ENCODE data around the gene ARL8A.
"Not testable (repeated sequence)": the region's sequence is repeated elsewhere in the genome, so short reads cannot be mapped to it uniquely, and the experiment has no call there.

The ARL8A gene

GRCh38 chr1:202143011-202143767 lies 1.3 kb downstream of the ARL8A start:
- H3K4me3 Mint-ChIP-seq, result peak overlapping the region; percentile 96
- H3K4me1 Mint-ChIP-seq (ENCODE audit: low read depth), result peaks cover 36% of the 10 kb centered on the region
- H3K9me3 Mint-ChIP-seq, result no peaks in the 10 kb centered on the region
- peaks cover 23% of the 10 kb centered on the region for H3K36me3 Mint-ChIP-seq (ENCODE audit: low read depth)
- no peaks in the 10 kb centered on the region for H3K27me3 Mint-ChIP-seq
- peak overlapping the region; percentile 90 for H3K27ac Mint-ChIP-seq

DNA sequence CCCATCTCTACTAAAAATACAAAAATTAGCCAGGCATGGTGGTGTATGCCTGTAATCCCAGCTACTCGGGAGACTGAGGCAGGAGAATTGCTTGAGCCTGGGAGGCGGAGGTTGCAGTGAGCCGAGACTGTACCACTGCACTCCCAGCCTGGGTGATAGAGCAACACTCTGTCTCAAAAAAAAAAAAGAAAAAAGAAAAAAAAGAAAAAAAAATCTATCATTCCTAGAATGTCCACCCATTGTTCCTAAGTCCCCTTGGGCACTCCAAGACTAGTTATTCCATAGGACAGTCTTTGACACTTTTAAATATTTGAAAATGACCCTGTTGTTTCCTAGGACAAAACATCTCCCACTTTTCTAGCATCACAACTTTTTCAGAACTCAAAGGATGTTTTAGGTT lies 3.1 kb downstream of the ARL8A start:
- peak overlapping the region; percentile 49 for H3K27ac Mint-ChIP-seq
- peaks cover 36% of the 10 kb centered on the region for H3K4me1 Mint-ChIP-seq (ENCODE audit: low read depth)
- not testable (repeated sequence) for H3K27me3 Mint-ChIP-seq, H3K4me3 Mint-ChIP-seq, H3K9me3 Mint-ChIP-seq
- peaks cover 18% of the 10 kb centered on the region for H3K36me3 Mint-ChIP-seq (ENCODE audit: low read depth)

GRCh38 chr1:202140833-202141232 lies 3.7 kb downstream of the ARL8A start:
- Mint-ChIP-seq H3K4me1 (ENCODE audit: low read depth) (peaks cover 30% of the 10 kb centered on the region), H3K27me3 (no peaks in the 10 kb centered on the region), H3K27ac (peak overlapping the region; percentile 11), H3K9me3 (no peaks in the 10 kb centered on the region), H3K36me3 (ENCODE audit: low read depth) (peaks cover 18% of the 10 kb centered on the region), H3K4me3 (no peak overlapping the region)

DNA sequence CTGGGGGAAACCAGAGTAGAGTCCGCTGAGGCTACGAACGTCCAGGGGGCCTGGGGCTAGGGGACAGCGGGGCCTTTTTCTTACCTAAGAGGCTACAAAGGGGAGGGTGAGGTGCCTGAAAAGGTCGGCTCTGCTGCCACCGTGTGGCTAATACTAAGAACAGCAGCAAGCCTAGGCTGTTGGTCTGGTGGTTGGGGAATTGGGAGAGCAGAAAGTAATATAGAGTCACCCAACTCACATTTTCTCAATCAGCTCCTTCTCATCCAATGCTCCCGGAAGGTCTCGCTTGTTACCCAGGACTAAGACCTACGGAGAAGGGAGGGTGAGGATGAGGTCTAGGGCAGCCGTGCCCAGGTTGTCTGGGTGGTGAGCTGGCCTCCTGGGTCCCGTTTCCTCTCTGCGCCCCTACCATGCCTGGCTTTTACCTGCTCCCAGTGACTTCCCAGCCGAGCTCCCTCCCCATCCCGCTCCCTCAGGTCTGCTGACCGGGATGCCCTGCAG lies 9.3 kb downstream of the ARL8A start:
- Mint-ChIP-seq H3K4me3 (no peak overlapping the region), H3K27me3 (no peaks in the 10 kb centered on the region), H3K9me3 (no peaks in the 10 kb centered on the region), H3K4me1 (ENCODE audit: low read depth) (no peaks in the 10 kb centered on the region), H3K27ac (no peak overlapping the region), H3K36me3 (ENCODE audit: low read depth) (peaks cover 17% of the 10 kb centered on the region)

GRCh38 chr1:202134645-202135172 lies 9.8 kb downstream of the ARL8A start:
- Mint-ChIP-seq H3K27me3 (no peaks in the 10 kb centered on the region), H3K9me3 (no peaks in the 10 kb centered on the region), H3K4me1 (ENCODE audit: low read depth) (no peaks in the 10 kb centered on the region), H3K4me3 (no peak overlapping the region), H3K27ac (no peak overlapping the region), H3K36me3 (ENCODE audit: low read depth) (peaks cover 17% of the 10 kb centered on the region)

DNA sequence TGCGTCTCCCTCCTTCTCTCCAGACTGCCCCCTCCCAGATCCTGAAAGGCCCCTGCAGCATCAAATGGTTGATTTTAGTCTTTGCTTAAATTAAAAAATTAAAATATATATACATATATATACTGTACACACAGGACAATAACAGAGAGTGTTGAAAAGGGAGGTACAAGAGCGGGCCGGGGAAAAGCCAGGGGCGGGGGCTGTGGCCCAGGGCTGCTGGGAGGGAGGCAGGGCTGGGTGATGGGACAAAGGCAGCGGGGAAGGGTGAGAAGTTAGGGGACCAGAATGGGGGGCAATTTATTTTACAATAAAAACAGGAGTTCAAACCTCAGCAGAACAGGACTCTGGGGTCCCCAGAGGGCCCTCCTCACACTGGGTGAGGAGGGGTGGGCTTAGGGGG lies 10.5 kb downstream of the ARL8A start:
- Mint-ChIP-seq H3K27ac (no peak overlapping the region), H3K4me1 (ENCODE audit: low read depth) (no peaks in the 10 kb centered on the region), H3K4me3 (no peak overlapping the region), H3K27me3 (no peaks in the 10 kb centered on the region), H3K36me3 (ENCODE audit: low read depth) (peaks cover 17% of the 10 kb centered on the region), H3K9me3 (no peaks in the 10 kb centered on the region)

GRCh38 chr1:202133496-202133895 lies 11.0 kb downstream of the ARL8A start:
- H3K36me3 Mint-ChIP-seq (ENCODE audit: low read depth), result peaks cover 12% of the 10 kb centered on the region
- no peak overlapping the region for H3K4me3 Mint-ChIP-seq
- no peaks in the 10 kb centered on the region for H3K4me1 Mint-ChIP-seq (ENCODE audit: low read depth)
- H3K9me3 Mint-ChIP-seq, result no peaks in the 10 kb centered on the region
- no peak overlapping the region for H3K27ac Mint-ChIP-seq
- no peaks in the 10 kb centered on the region for H3K27me3 Mint-ChIP-seq

DNA sequence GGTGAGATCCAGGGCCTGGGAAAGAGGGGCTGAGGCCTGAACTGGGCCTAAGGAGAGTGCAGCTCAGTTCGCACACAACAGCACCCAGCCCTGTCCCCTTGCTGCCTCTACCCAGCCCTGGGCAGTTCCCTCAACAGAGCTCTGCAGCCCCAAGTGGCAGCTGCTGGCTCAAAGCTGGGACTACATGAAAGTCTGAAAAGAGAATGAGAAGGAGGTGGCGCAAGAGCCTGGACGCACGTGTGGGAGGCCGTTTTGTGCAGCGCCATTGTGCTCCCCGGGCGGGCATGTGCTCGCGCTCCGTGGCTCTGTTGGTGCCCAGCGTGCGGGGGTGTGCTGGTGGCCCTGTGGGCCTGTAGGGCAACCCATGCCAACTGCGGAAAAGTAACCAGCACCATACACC lies 11.5 kb downstream of the ARL8A start:
- Mint-ChIP-seq H3K36me3 (ENCODE audit: low read depth) (peaks cover 7% of the 10 kb centered on the region), H3K9me3 (no peaks in the 10 kb centered on the region), H3K4me1 (ENCODE audit: low read depth) (no peaks in the 10 kb centered on the region), H3K4me3 (no peak overlapping the region), H3K27ac (no peak overlapping the region), H3K27me3 (no peaks in the 10 kb centered on the region)

- no peaks in the 10 kb centered on the region for H3K9me3 Mint-ChIP-seq
Observed at GRCh38 chr1:202131956-202132821, 12.3 kb downstream of the ARL8A start.

GRCh38 chr1:202130816-202131522 lies 13.6 kb downstream of the ARL8A start:
- no peaks in the 10 kb centered on the region for H3K4me1 Mint-ChIP-seq (ENCODE audit: low read depth)
- no peak overlapping the region for H3K27ac Mint-ChIP-seq
- H3K36me3 Mint-ChIP-seq (ENCODE audit: low read depth), result peaks cover 4% of the 10 kb centered on the region
- H3K27me3 Mint-ChIP-seq, result peaks cover 6% of the 10 kb centered on the region
- no peaks in the 10 kb centered on the region for H3K9me3 Mint-ChIP-seq
- H3K4me3 Mint-ChIP-seq, result no peak overlapping the region

More at GRCh38 chr1:202131956-202132821, 12.3 kb downstream of the ARL8A start:
- Mint-ChIP-seq H3K27ac (no peak overlapping the region), H3K27me3 (no peaks in the 10 kb centered on the region), H3K36me3 (ENCODE audit: low read depth) (peaks cover 4% of the 10 kb centered on the region), H3K4me1 (ENCODE audit: low read depth) (no peaks in the 10 kb centered on the region), H3K4me3 (no peak overlapping the region)

- Mint-ChIP-seq H3K36me3 (ENCODE audit: low read depth) (peaks cover 4% of the 10 kb centered on the region), H3K4me1 (ENCODE audit: low read depth) (no peaks in the 10 kb centered on the region), H3K9me3 (no peaks in the 10 kb centered on the region), H3K27me3 (peaks cover 9% of the 10 kb centered on the region), H3K27ac (no peak overlapping the region), H3K4me3 (no peak overlapping the region)
Observed at GRCh38 chr1:202130297-202130721, 14.2 kb downstream of the ARL8A start.

GRCh38 chr1:202129453-202130296 lies 14.9 kb downstream of the ARL8A start:
- H3K4me3 Mint-ChIP-seq, result no peak overlapping the region
- no peak overlapping the region for H3K27ac Mint-ChIP-seq
- H3K9me3 Mint-ChIP-seq, result no peaks in the 10 kb centered on the region
- peaks cover 4% of the 10 kb centered on the region for H3K36me3 Mint-ChIP-seq (ENCODE audit: low read depth)
- no peaks in the 10 kb centered on the region for H3K4me1 Mint-ChIP-seq (ENCODE audit: low read depth)
- H3K27me3 Mint-ChIP-seq, result peaks cover 9% of the 10 kb centered on the region

GRCh38 chr1:202127836-202128622 lies 16.5 kb downstream of the ARL8A start:
- no peak overlapping the region for H3K4me3 Mint-ChIP-seq

More at GRCh38 chr1:202127836-202128622, 16.5 kb downstream of the ARL8A start:
- no peaks in the 10 kb centered on the region for H3K36me3 Mint-ChIP-seq (ENCODE audit: low read depth)
- no peaks in the 10 kb centered on the region for H3K4me1 Mint-ChIP-seq (ENCODE audit: low read depth)
- no peak overlapping the region for H3K27ac Mint-ChIP-seq
- H3K9me3 Mint-ChIP-seq, result no peaks in the 10 kb centered on the region
- peaks cover 12% of the 10 kb centered on the region for H3K27me3 Mint-ChIP-seq
